Astrocyte of the cerebellum (primary cell): ENCODE data around the gene WDR93.

Source experiments
- DNase-seq: peaks from one replicate; pipeline ENCODE4 v3.0.0-alpha.2; 2011; ENCODE audit warnings: low read depth
- H3K4me3 ChIP-seq: 2 replicates; pipeline ENCODE4 v1.5.1; 2011; ENCODE audit warnings: mild to moderate bottlenecking, low read depth, low read length, moderate library complexity
- CTCF ChIP-seq: IDR thresholded peaks from 2 replicates; pipeline ENCODE4 v1.5.1; 2012; ENCODE audit warnings: low read length, low read depth, moderate library complexity, mild to moderate bottlenecking; ENCODE audit errors: missing control alignments
- in situ Hi-C: cut with HindIII; loops from 2 replicates; pipeline ENCODE4 v1.10.0; 2017; ENCODE audit warnings: low sequenced_read_pairs

WDR93 gene

GRCh38 chr15:89749951-89750559 lies 59.4 kb downstream of the WDR93 start:
- no peak for DNase-seq
- in situ Hi-C loops: no loop called here
- H3K4me3 ChIP-seq: peak overlapping the region; percentile 47

GRCh38 chr15:89750560-89751542 lies 60.2 kb downstream of the WDR93 start, which contains the start of gene MESP1:
Gene MESP1 (minus strand): TSS chr15:89751249. CDS start chr15:89751231, 18 bp downstream.
- peak within 1 kb of the TSS; percentile 47 for H3K4me3 ChIP-seq
- DNase-seq: peak; percentile 74
- TF ChIP-seq CTCF: peak; percentile 69
- in situ Hi-C loops: no loop called here

More at GRCh38 chr15:89749951-89750559, 59.4 kb downstream of the WDR93 start:
- TF ChIP-seq CTCF: no peak

GRCh38 chr15:89751748-89752147 lies 61.1 kb downstream of the WDR93 start:
- TF ChIP-seq CTCF: no peak
- H3K4me3 ChIP-seq: no peak overlapping the region
- in situ Hi-C loops: no loop called here
- no peak for DNase-seq

- DNase-seq: no peak
- in situ Hi-C loops: no loop called here
- H3K4me3 ChIP-seq: no peak overlapping the region
- TF ChIP-seq CTCF: no peak
Measured at GRCh38 chr15:89753855-89754254, 63.2 kb downstream of the WDR93 start.

GRCh38 chr15:89754361-89755154 lies 63.9 kb downstream of the WDR93 start:
- TF ChIP-seq CTCF: no peak
- no peak overlapping the region for H3K4me3 ChIP-seq
- in situ Hi-C loops: no loop called here
- no peak for DNase-seq

- no peak for TF ChIP-seq CTCF
- in situ Hi-C loops: no loop called here
- no peak for DNase-seq
- H3K4me3 ChIP-seq: no peak overlapping the region
Measured at GRCh38 chr15:89755701-89756100, 65.1 kb downstream of the WDR93 start.
